PC-3 (cell line): Measurements from ENCODE around the gene NRDC.

Source experiments
- CTCF ChIP-seq: fragments of 300-600 bp; sonication (generic); conservative IDR thresholded peaks from 2 replicates; pipeline ENCODE4 v1.5.1; 2017; ENCODE audit warnings: antibody characterized with exemption, low read depth, mild to moderate bottlenecking, low read length
- EZH2 ChIP-seq: fragments of 300-600 bp; sonication (generic); IDR thresholded peaks from one replicate; pipeline ENCODE4 v1.6.1; 2017; ENCODE audit warnings: antibody characterized with exemption, mild to moderate bottlenecking, low read length; ENCODE audit not compliant: unreplicated experiment

GRCh38 chr1:51855624-51856023, 22.9 kb downstream of the NRDC start:
- TF ChIP-seq CTCF (no peak), EZH2 (no peak)
